Measurements from ENCODE around the gene CNNM4. TPM values are rescaled to one million over a fixed set of nuclear protein-coding genes. Genes with fewer than 3 reads are reported as not detected.

The CNNM4 gene
- total and polyA plus RNA-seq, 2 of the 4 experiments (the other 2 are of a cell fraction): 2.0 to 4.1 TPM

- Histone ChIP-seq H3K27ac (ENCODE audit: insufficient read depth, low read length) (no peak overlapping the region), H2AK5ac (ENCODE audit: low read depth, low read length) (peak overlapping the region; percentile 5; the same call in 1 of the 2 replicates), H3K14ac (replicated peaks; ENCODE audit: low read depth, low read length) (0 out of 2 replicates have a peak overlapping the region, but pooled peaks have one; percentile 58), H4K91ac (ENCODE audit: insufficient read depth, low read depth, low read length) (no peak overlapping the region), H3K56ac (ENCODE audit: extremely low read depth, insufficient read depth, low read length) (no peak overlapping the region), H3K18ac (ENCODE audit: low read depth, low read length) (no peak overlapping the region), H2BK120ac (ENCODE audit: low read depth, low read length) (no peak overlapping the region), H3K9ac (ENCODE audit: low read depth, low read length) (no peak overlapping the region), H2AK9ac (replicated peaks; ENCODE audit: low read depth, low read length, poor library complexity) (peak overlapping the region; percentile 44), H2BK15ac (ENCODE audit: low read depth, low read length) (no peak overlapping the region), H3K4me1 (ENCODE audit: control insufficient read depth, insufficient read depth, low read length) (peaks cover 12% of the 10 kb centered on the region), H3K4me3 (ENCODE audit: insufficient read depth, low read depth, low read length) (no peak overlapping the region), H3K4ac (ENCODE audit: low read depth, low read length) (peak overlapping the region; percentile 7; the same call in 1 of the 2 replicates), H4K8ac (ENCODE audit: low read depth in 2 of 2, low read length in 2 of 2) (peak overlapping the region in 1 of 2 experiments; percentile 74; a peak in 1 of 4 replicates), H2BK5ac (ENCODE audit: low read depth, low read length, poor library complexity, severe bottlenecking) (no peak overlapping the region), H2BK20ac (ENCODE audit: low read depth, low read length) (no peak overlapping the region), H4K20me1 (ENCODE audit: insufficient read depth, low read length) (peaks cover 2% of the 10 kb centered on the region; the same call in 1 of the 2 replicates), H3K23ac (ENCODE audit: low read depth, low read length) (peak overlapping the region; percentile 63; the same call in 1 of the 2 replicates), H3K9me3 (ENCODE audit: control insufficient read depth, insufficient read depth, low read length) (no peaks in the 10 kb centered on the region), H2AFZ (replicated peaks; ENCODE audit: low read length, poor library complexity) (peak overlapping the region; percentile 79), H3K4me2 (ENCODE audit: low read depth, low read length) (no peak overlapping the region), H3K79me1 (ENCODE audit: low read depth in 1 of 2, low read length in 2 of 2) (peaks cover 11 to 37% of the 10 kb centered on the region in 2 experiments), H4K5ac (ENCODE audit: low read depth, low read length) (no peak overlapping the region; the same call in 1 of the 2 replicates), H3K9me1 (ENCODE audit: insufficient read depth, low read length) (peaks cover 3% of the 10 kb centered on the region; the same call in 1 of the 2 replicates), H3K27me3 (ENCODE audit: control insufficient read depth, insufficient read depth, low read length) (no peaks in the 10 kb centered on the region), H3K36me3 (ENCODE audit: control insufficient read depth, insufficient read depth, low read length) (peaks cover 36% of the 10 kb centered on the region)
- dilution Hi-C loops (cut with HindIII; ENCODE audit: low sequenced_read_pairs, unreplicated experiment) (no loop called here), in situ Hi-C loops (cut with MboI; ENCODE audit: low sequenced_read_pairs) (loop anchor here (5.0 to 25.0 kb wide), 2 partner anchors 98 to 253 kb away; partner anchors contain the start of gene ANKRD36), intact Hi-C loops (cut with micrococcal nuclease) (no loop called here)
- DNase-seq: no peak
- CTCF ChIA-PET: interaction anchor here (1.5 to 2.0 kb wide), 3 partner anchors 9 to 100 kb away, joined by 7 to 20 read pairs (median 17); no protein-coding TSS in a partner anchor
- no peak for TF ChIP-seq NFE2L2 (IDR thresholded peaks at IDR 0.05; ENCODE audit: low read depth, low read length)
- WGBS, 2 experiments (ENCODE audit: extremely low coverage in 2 of 2, insufficient read length in 1 of 2): no CpG with 5 or more reads among the region's 11 CpGs
- POLR2A ChIA-PET (ENCODE audit: unreplicated experiment): no interaction called here
- no TSS peak for BruUV-seq (replicated peaks)
- ATAC-seq (ENCODE audit: low read depth): no peak
Measured at GRCh38 chr2:96859099-96859649, 98.5 kb downstream of the CNNM4 start.
